Stimulated activated memory B cell treated with anti-CD40 and anti-IgM and Interleukin-4, amounts not matched to agents 10 μg/mL and 1 μg/mL and 100 μg/mL, for 72 hours (primary cell): ENCODE results near the gene LRRC73.
"Not testable (repeated sequence)": the region's sequence is repeated elsewhere in the genome, so short reads cannot be mapped to it uniquely, and the experiment has no call there.

Experiments used
- ATAC-seq: fragments of 150-1000 bp; cut with Tn5 transposase; 2 replicates; pipeline ENCODE4 v1.10.0; 2021
- H3K27ac Mint-ChIP-seq: one replicate; pipeline ENCODE4 v1.8.0; 2022; ENCODE audit warnings: mild to moderate bottlenecking, mixed read lengths
- H3K27me3 Mint-ChIP-seq: one replicate; pipeline ENCODE4 v1.8.0; 2022; ENCODE audit warnings: mixed read lengths
- H3K36me3 Mint-ChIP-seq: one replicate; pipeline ENCODE4 v1.8.0; 2022; ENCODE audit warnings: mixed read lengths
- H3K4me1 Mint-ChIP-seq: one replicate; pipeline ENCODE4 v1.8.0; 2022; ENCODE audit warnings: mixed read lengths
- H3K4me3 Mint-ChIP-seq: one replicate; pipeline ENCODE4 v1.8.0; 2022; ENCODE audit warnings: mild to moderate bottlenecking, moderate library complexity, mixed read lengths
- H3K9me3 Mint-ChIP-seq: one replicate; pipeline ENCODE4 v1.8.0; 2022; ENCODE audit warnings: mixed read lengths

The LRRC73 gene

GRCh38 chr6:43467265-43467664, 42.9 kb downstream of the LRRC73 start:
- H3K9me3 Mint-ChIP-seq, ATAC-seq, H3K36me3 Mint-ChIP-seq, H3K27ac Mint-ChIP-seq, H3K4me1 Mint-ChIP-seq, H3K4me3 Mint-ChIP-seq: not testable (repeated sequence)
- H3K27me3 Mint-ChIP-seq = peaks cover 50% of the 10 kb centered on the region

GRCh38 chr6:43465948-43466347, 44.2 kb downstream of the LRRC73 start:
- H3K27me3 Mint-ChIP-seq = peaks cover 53% of the 10 kb centered on the region
- H3K27ac Mint-ChIP-seq = no peak overlapping the region
- no peaks in the 10 kb centered on the region for H3K9me3 Mint-ChIP-seq
- no peak overlapping the region for H3K4me3 Mint-ChIP-seq
- no peaks in the 10 kb centered on the region for H3K4me1 Mint-ChIP-seq
- peak; percentile 56 for ATAC-seq
- H3K36me3 Mint-ChIP-seq = no peaks in the 10 kb centered on the region

GRCh38 chr6:43464337-43464736, 45.8 kb downstream of the LRRC73 start:
- no peak overlapping the region for H3K4me3 Mint-ChIP-seq
- ATAC-seq = no peak
- peaks cover 42% of the 10 kb centered on the region for H3K27me3 Mint-ChIP-seq
- H3K27ac Mint-ChIP-seq = no peak overlapping the region
- no peaks in the 10 kb centered on the region for H3K9me3 Mint-ChIP-seq
- H3K36me3 Mint-ChIP-seq = no peaks in the 10 kb centered on the region
- H3K4me1 Mint-ChIP-seq = no peaks in the 10 kb centered on the region

GRCh38 chr6:43461936-43462335, 48.2 kb downstream of the LRRC73 start:
- Mint-ChIP-seq H3K4me3 (no peak overlapping the region), H3K36me3 (no peaks in the 10 kb centered on the region), H3K27ac (no peak overlapping the region), H3K27me3 (peaks cover 23% of the 10 kb centered on the region), H3K4me1 (no peaks in the 10 kb centered on the region), H3K9me3 (no peaks in the 10 kb centered on the region)
- no peak for ATAC-seq

DNA sequence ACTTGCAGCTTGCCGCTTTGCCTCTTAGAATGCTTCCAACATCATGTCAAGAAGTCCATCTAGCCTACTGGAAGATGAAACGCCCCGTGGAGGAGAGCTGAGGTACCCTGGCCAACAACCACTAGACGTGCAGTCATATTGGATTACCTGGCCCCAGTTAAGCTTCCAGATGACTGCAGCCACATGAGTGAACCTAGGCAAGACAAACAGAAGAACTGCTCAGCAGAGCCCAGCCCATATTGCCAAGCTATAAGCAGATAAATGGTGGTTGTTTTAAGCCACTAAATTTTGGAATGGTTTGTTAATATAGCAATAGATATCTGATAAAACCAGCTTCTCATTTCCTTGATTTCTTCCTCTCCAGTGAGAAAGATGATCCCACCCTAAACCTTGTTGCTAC, 50.1 kb downstream of the LRRC73 start:
- Mint-ChIP-seq H3K4me3 (no peak overlapping the region), H3K27ac (no peak overlapping the region), H3K36me3 (no peaks in the 10 kb centered on the region), H3K4me1 (peaks cover 11% of the 10 kb centered on the region), H3K9me3 (no peaks in the 10 kb centered on the region), H3K27me3 (peaks cover 29% of the 10 kb centered on the region)
- ATAC-seq = no peak

DNA sequence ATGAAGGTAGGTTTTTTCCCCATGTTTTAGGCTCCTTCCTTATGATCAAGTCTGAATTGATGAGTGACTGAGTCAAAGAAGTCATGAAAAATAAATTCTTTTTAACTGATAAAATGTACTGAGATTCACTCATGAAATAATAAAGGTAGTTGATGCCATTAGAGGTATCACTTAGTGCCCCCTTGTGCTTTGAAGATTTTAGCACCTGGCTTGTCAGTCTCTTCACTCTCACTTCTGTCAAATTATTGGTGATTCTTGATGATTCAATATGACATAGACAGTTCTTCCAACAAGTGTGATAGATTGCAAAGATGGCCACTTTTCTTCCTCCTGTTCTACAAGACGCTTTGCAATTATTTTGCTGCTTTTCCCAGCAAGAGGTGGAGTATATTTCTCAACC, 50.6 kb downstream of the LRRC73 start:
- no peak for ATAC-seq
- Mint-ChIP-seq H3K4me1 (peaks cover 15% of the 10 kb centered on the region), H3K36me3 (no peaks in the 10 kb centered on the region)

DNA sequence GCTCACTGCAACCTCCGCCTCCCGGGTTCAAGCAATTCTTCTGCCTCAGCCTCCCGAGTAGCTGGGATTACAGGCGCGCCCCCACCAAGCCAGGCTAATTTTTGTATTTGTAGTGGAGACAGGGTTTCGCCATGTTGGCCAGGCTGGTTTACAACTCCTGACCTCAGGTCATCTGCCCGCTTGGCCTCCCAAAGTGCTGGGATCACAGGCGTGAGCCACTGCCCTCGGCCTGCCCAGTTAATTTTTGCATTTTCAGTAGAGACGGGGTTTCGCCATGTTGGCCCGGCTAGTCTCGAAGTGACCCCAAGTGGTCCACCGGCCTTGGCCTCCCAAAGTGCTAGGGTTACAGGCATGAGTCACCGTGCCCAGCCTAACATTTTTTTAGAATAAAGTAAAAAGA, 52.0 kb downstream of the LRRC73 start:
- H3K27me3 Mint-ChIP-seq = peaks cover 24% of the 10 kb centered on the region
- not testable (repeated sequence) for H3K36me3 Mint-ChIP-seq, H3K4me3 Mint-ChIP-seq, H3K9me3 Mint-ChIP-seq, ATAC-seq, H3K27ac Mint-ChIP-seq
- H3K4me1 Mint-ChIP-seq = peaks cover 21% of the 10 kb centered on the region

More for the DNA sequence above, 50.6 kb downstream of the LRRC73 start:
- Mint-ChIP-seq H3K4me3 (no peak overlapping the region), H3K9me3 (no peaks in the 10 kb centered on the region), H3K27ac (no peak overlapping the region), H3K27me3 (peaks cover 29% of the 10 kb centered on the region)

DNA sequence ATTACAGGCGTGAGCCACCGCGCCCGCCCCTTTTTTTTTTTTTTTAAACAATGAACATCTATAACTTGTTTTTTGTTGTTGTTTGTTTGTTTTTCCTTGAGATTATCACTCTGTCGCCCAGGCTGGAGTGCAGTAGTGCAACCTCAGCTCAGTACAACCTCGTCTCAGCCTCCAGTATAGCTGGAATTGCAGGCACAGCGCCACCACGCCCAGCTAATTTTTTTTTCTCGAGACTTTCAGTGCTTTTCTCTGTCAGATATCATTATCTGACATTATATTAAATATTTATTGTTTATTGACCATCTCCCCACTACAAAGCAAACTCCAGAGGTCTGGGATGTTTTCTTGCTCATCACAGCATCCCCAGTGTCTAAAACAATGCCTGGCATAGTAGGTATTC, 52.5 kb downstream of the LRRC73 start:
- no peak for ATAC-seq
- H3K9me3 Mint-ChIP-seq = no peaks in the 10 kb centered on the region
- H3K27ac Mint-ChIP-seq = no peak overlapping the region
- H3K27me3 Mint-ChIP-seq = peaks cover 19% of the 10 kb centered on the region
- peaks cover 21% of the 10 kb centered on the region for H3K4me1 Mint-ChIP-seq
- no peaks in the 10 kb centered on the region for H3K36me3 Mint-ChIP-seq
- H3K4me3 Mint-ChIP-seq = no peak overlapping the region
